HUES6 (cell line): Measurements from ENCODE around the gene SMPD4.
"Not testable (repeated sequence)": the region's sequence is repeated elsewhere in the genome, so short reads cannot be mapped to it uniquely, and the experiment has no call there.

Source experiments
- H3K27ac ChIP-seq: 2 replicates; pipeline ENCODE4 v1.7.0; 2013; ENCODE audit warnings: low read depth, mild to moderate bottlenecking, low read length, inconsistent platforms
- H3K27me3 ChIP-seq: 2 replicates; pipeline ENCODE4 v1.6.1; 2013; ENCODE audit warnings: low read length; ENCODE audit not compliant: control insufficient read depth, insufficient read depth
- H3K36me3 ChIP-seq: 2 replicates; pipeline ENCODE4 v1.6.1; 2013; ENCODE audit warnings: low read length; ENCODE audit not compliant: control insufficient read depth, insufficient read depth
- H3K4me1 ChIP-seq: 2 replicates; pipeline ENCODE4 v1.6.1; 2013; ENCODE audit warnings: low read length; ENCODE audit not compliant: control insufficient read depth, insufficient read depth
- H3K4me3 ChIP-seq: 2 replicates; pipeline ENCODE4 v1.5.1; 2013; ENCODE audit warnings: low read depth, low read length
- H3K9ac ChIP-seq: one replicate; pipeline ENCODE4 v1.6.1; 2013; ENCODE audit warnings: mild to moderate bottlenecking, low read length
- H3K9me3 ChIP-seq: 2 replicates; pipeline ENCODE4 v1.6.1; 2013; ENCODE audit warnings: low read depth, low read length; ENCODE audit not compliant: control insufficient read depth, insufficient read depth

The SMPD4 gene

GRCh38 chr2:130185896-130186295 lies 4.5 kb upstream of the SMPD4 start:
- no peaks in the 10 kb centered on the region for H3K9me3 ChIP-seq
- H3K9ac ChIP-seq = no peak overlapping the region
- H3K36me3 ChIP-seq = peaks cover 10% of the 10 kb centered on the region
- no peaks in the 10 kb centered on the region for H3K27me3 ChIP-seq
- H3K27ac ChIP-seq = no peak overlapping the region
- peaks cover 7% of the 10 kb centered on the region for H3K4me1 ChIP-seq
- no peak overlapping the region for H3K4me3 ChIP-seq

- Histone ChIP-seq H3K4me3 (no peak overlapping the region), H3K27ac (no peak overlapping the region), H3K36me3 (peaks cover 10% of the 10 kb centered on the region), H3K27me3 (no peaks in the 10 kb centered on the region), H3K4me1 (peaks cover 7% of the 10 kb centered on the region), H3K9me3 (no peaks in the 10 kb centered on the region), H3K9ac (no peak overlapping the region)
Measured at GRCh38 chr2:130185436-130185835, 4.0 kb upstream of the SMPD4 start.

GRCh38 chr2:130183512-130184373 lies 2.3 kb upstream of the SMPD4 start:
- Histone ChIP-seq H3K27ac (no peak overlapping the region), H3K36me3 (peaks cover 17% of the 10 kb centered on the region), H3K4me1 (peaks cover 7% of the 10 kb centered on the region), H3K4me3 (peak overlapping the region; percentile 62; the same call in 1 of the 2 replicates), H3K9ac (peak overlapping the region; percentile 2), H3K27me3 (no peaks in the 10 kb centered on the region), H3K9me3 (no peaks in the 10 kb centered on the region)

- not testable (repeated sequence) for H3K9me3 ChIP-seq, H3K27me3 ChIP-seq, H3K4me1 ChIP-seq, H3K27ac ChIP-seq
- peak overlapping the region; percentile 62 for H3K4me3 ChIP-seq
- H3K9ac ChIP-seq = peak overlapping the region; percentile 68
- peaks cover 18% of the 10 kb centered on the region for H3K36me3 ChIP-seq
Measured at GRCh38 chr2:130182826-130183511, 1.6 kb upstream of the SMPD4 start.

- Histone ChIP-seq H3K36me3 (peaks cover 18% of the 10 kb centered on the region), H3K4me3 (peak within 1 kb of the TSS; percentile 96), H3K9ac (peak within 1 kb of the TSS; percentile 95), H3K27ac (peak within 1 kb of the TSS; percentile 88)
- H3K9me3 ChIP-seq, H3K4me1 ChIP-seq, H3K27me3 ChIP-seq: not testable (repeated sequence)
Measured at GRCh38 chr2:130181880-130182682, 679 bp upstream of the SMPD4 start, which contains the start of gene MZT2B. MZT2B (plus strand) TSS chr2:130182262; CDS start chr2:130182283, 21 bp downstream.

- peak overlapping the region; percentile 96 for H3K4me3 ChIP-seq
- not testable (repeated sequence) for H3K9me3 ChIP-seq, H3K27me3 ChIP-seq, H3K4me1 ChIP-seq
- H3K27ac ChIP-seq = peak overlapping the region; percentile 88
- H3K9ac ChIP-seq = peak overlapping the region; percentile 95
- peaks cover 26% of the 10 kb centered on the region for H3K36me3 ChIP-seq
Measured at GRCh38 chr2:130180404-130181324, 738 bp downstream of the SMPD4 start.

GRCh38 chr2:130174866-130175265 lies 6.5 kb downstream of the SMPD4 start:
- H3K36me3 ChIP-seq = peaks cover 67% of the 10 kb centered on the region
- H3K4me3 ChIP-seq, H3K4me1 ChIP-seq, H3K9me3 ChIP-seq, H3K9ac ChIP-seq, H3K27me3 ChIP-seq, H3K27ac ChIP-seq: not testable (repeated sequence)

GRCh38 chr2:130169896-130170295 lies 11.5 kb downstream of the SMPD4 start:
- no peak overlapping the region for H3K9ac ChIP-seq
- no peak overlapping the region for H3K4me3 ChIP-seq
- H3K9me3 ChIP-seq = no peaks in the 10 kb centered on the region
- H3K36me3 ChIP-seq = peaks cover 88% of the 10 kb centered on the region
- H3K27ac ChIP-seq = no peak overlapping the region
- no peaks in the 10 kb centered on the region for H3K4me1 ChIP-seq
- no peaks in the 10 kb centered on the region for H3K27me3 ChIP-seq

GRCh38 chr2:130169163-130169562 lies 12.2 kb downstream of the SMPD4 start:
- H3K36me3 ChIP-seq = peaks cover 88% of the 10 kb centered on the region
- not testable (repeated sequence) for H3K4me3 ChIP-seq, H3K4me1 ChIP-seq, H3K27ac ChIP-seq, H3K27me3 ChIP-seq, H3K9me3 ChIP-seq, H3K9ac ChIP-seq

GRCh38 chr2:130166611-130167010 lies 14.8 kb downstream of the SMPD4 start:
- H3K4me3 ChIP-seq, H3K9me3 ChIP-seq, H3K27ac ChIP-seq, H3K27me3 ChIP-seq, H3K9ac ChIP-seq, H3K4me1 ChIP-seq: not testable (repeated sequence)
- H3K36me3 ChIP-seq = peaks cover 84% of the 10 kb centered on the region
